ENCODE measurements around the gene ST6GALNAC4. TPM values are rescaled to one million over a fixed set of nuclear protein-coding genes. Genes with fewer than 3 reads are reported as not detected.

ST6GALNAC4 gene
- total RNA-seq, 1 experiment from 2014 or later: 7.4 TPM

DNA sequence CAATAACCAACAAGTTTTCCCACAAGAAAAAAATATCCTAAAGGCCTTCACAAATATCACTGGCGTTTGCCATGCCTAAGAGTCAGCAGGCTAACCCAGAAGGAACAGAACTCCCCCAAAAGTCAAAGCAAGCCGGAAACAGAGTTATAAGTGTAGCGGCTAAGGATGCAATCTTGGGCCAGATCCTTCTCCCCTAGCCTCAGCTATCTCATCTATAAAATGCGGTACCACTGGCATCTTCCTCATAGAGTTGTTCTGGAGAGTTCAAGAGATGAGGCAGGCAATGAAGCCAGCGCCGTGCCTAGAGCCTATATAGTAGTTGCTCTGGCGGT is 20.2 kb upstream of the ST6GALNAC4 start:
- in situ Hi-C loops (cut with HindIII; ENCODE audit: low pct_unique_long_range_greater_than_20kb, low sequenced_read_pairs): no loop called here

DNA sequence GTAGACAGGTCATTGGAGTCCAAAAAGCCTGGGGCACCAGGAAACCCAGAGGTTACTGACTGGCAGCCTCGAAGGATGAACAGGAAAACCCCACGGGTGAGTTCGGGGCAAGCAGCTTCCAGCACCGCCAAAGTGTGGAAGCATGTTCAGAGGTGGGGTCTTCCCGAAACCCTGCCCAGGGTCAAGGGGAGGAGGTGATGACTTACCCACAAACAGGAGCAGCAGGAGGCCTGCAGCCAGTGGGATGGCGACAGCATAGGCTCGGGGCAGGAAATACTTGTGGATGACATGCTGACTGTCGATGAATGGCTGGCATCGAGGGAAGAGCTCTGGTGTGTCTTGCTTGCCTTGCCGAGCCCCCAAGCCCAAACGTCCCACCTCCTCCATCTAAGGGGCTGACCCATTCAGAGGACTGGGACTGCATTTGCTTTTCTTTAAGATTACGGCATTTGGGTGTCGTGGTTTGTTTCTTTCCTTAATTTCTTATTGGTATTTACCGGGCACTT is 19.6 kb upstream of the ST6GALNAC4 start:
- DNase-seq (ENCODE audit: low read depth, low spot score): no peak
- in situ Hi-C loops (cut with HindIII; ENCODE audit: low pct_unique_long_range_greater_than_20kb, low sequenced_read_pairs): no loop called here

More for the DNA sequence above, 20.2 kb upstream of the ST6GALNAC4 start:
- no peak for DNase-seq (ENCODE audit: low read depth, low spot score)

DNA sequence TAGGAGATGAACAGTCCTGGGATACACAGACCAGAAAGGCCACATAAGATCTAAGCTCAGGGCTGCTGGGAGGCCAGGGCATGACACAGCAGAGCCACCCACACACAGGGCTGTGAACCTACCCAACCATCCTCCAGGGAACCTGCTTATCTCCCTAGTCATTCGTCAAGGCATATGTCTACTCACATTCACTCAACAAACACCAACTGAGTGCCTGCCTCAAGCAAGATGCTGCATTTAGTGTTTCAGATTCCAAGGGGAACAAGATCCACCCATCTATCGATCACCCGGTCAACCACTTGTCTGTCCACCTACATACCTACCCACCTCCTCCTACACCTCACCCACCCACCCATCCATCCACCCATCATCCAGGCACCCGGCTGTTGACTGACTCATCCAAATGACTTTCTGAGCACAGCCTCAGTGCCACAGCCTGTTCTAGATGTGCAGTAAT is 19.0 kb upstream of the ST6GALNAC4 start:
- in situ Hi-C loops (cut with HindIII; ENCODE audit: low pct_unique_long_range_greater_than_20kb, low sequenced_read_pairs): no loop called here

DNA sequence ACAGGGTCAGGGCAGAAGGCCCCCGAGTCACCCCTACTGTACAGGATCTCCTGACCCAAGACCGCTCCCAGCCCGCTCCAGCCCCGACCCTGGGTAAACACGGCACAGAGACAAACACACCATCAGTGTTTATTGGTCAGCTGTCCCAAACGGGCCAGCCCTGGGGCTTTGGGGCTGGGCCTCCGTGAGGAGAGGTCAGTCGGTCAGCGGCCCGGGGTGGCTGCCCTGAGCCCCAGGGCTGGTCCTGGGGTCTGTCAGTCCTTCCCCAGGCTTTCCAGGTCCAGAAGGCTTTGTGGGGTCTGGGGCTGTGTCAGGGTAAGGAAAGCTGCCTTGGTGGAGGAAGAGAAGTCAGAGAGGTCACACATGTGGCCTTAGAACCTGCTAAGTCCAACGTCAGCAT is 18.1 kb upstream of the ST6GALNAC4 start:
- DNase-seq (ENCODE audit: low read depth, low spot score): no peak
- in situ Hi-C loops (cut with HindIII; ENCODE audit: low pct_unique_long_range_greater_than_20kb, low sequenced_read_pairs): no loop called here

More for the DNA sequence above, 19.0 kb upstream of the ST6GALNAC4 start:
- no peak for DNase-seq (ENCODE audit: low read depth, low spot score)

DNA sequence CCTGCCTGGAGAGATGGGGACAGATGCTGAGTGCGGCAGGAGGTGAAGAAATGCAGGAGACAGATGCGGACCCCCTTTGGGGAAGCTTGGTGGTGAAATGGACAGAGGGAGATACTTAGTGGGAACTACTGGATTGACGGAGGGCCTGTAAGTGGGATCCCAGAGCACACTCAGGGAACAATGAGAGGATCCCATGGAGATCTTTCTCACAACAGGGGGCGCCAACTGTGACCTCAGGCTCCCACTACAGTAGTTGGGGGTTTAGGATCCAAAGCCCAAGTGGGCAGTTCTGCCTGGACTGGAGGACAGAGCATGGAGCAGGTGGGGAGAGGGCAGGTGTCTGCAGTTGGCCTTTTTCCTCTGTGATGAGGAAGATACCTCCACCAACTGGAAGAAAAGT is 17.4 kb upstream of the ST6GALNAC4 start:
- DNase-seq (ENCODE audit: low read depth, low spot score): no peak
- in situ Hi-C loops (cut with HindIII; ENCODE audit: low pct_unique_long_range_greater_than_20kb, low sequenced_read_pairs): no loop called here

DNA sequence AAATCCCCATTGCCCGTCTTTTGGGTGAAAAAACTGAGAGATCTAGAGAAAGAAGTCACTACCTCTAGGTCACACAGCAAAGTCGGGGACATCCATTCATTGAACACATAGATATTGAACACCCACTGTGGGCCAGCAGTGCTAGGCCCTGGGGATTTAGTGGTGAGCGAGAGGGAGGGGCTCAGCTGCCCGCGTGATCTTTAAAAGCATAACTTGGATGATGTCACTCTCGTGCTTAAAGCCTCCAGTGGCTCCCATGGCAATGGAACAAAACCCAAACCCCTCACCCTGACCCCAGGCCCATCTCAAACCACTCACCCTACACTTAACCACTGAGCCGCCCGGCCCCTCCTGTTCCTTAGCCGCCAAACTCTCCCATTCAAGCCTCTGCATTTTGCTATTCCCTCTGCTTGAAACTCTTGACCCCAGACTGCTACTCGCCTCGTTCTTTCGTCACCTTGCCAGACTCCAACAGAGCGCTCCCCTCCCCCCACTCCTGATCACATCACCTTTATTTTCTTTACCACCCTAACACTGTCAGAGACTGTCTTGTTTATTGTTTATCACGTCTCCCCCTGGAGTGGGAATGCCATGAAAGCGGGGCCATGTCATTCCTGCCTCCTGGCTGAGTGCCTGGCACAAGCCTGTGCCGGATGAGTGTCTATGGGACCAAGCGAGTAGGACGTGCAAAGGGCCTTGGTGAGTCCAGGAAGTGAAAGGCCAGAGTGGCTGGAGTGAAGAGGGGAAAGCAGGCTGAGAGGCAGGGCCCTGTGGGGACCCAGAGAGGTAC is 14.4 kb upstream of the ST6GALNAC4 start:
- peak; percentile 62 for DNase-seq (ENCODE audit: low read depth, low spot score)
- in situ Hi-C loops (cut with HindIII; ENCODE audit: low pct_unique_long_range_greater_than_20kb, low sequenced_read_pairs): no loop called here

DNA sequence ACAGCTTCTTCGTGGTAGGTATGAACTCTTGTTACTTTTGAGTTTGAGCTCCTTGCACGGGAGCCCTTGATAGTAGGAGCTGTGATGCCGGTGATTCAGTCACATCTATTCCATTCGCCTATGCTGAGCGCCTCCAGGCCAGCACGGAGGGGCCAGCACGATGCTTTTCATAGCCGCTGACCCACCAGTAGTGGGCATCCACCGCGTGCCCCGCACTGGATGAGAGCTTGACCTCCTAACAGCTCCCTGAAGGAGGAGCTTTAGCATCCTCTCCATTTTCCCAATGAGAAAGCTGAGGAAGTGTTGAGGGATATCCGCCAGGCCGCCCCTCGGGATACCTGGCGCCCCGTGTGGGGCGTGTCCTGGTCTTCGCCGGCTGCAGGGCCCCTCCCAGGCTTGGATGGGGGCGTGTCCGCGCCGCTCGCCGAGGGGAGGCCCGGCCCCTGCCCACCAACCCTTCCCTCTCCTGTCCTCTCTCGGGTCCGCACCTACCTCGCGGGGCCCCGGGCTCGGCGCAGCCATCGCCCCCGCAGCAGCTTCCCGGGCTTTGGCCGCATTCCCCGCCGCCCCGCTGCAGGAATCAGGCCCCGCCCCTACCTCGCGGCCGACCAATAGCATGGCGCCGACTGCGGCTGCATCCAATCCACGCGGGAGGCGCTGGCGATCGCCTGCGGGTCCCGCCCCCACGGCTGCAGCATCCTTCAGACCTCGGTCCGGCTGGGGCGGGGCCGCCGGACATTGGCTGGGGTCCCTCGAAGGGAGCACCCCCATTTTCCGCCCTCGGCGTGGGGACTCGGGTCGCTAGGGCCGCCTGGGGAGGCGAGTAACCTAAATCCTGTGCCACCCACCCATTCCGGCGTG is 13.6 kb upstream of the ST6GALNAC4 start, which contains the start of gene PIP5KL1:
PIP5KL1 (minus strand) TSS at position 547 of the 861 bp plus-strand sequence; CDS start at position 522, 25 bp downstream.
- in situ Hi-C loops (cut with HindIII; ENCODE audit: low pct_unique_long_range_greater_than_20kb, low sequenced_read_pairs): no loop called here
- DNase-seq (ENCODE audit: low read depth, low spot score): peak; percentile 84

DNA sequence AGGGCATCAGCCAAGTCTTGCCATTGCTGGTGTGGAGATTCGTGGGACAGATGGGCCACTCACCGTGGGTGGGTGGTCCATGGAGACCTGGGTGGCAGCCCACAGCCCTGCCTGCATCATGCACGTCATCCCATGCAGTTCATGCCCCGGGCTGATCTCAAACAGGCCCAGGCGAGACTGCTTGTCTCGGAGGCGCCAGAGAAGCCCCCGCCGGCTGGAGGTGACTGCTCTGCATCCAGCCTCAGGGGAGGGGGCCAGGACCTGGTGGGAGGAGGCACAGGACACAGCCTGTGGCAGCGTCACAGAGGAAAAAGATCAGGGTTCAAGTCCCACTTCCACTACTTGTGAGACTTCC is 12.8 kb upstream of the ST6GALNAC4 start:
- in situ Hi-C loops (cut with HindIII; ENCODE audit: low pct_unique_long_range_greater_than_20kb, low sequenced_read_pairs): no loop called here
- no peak for DNase-seq (ENCODE audit: low read depth, low spot score)

DNA sequence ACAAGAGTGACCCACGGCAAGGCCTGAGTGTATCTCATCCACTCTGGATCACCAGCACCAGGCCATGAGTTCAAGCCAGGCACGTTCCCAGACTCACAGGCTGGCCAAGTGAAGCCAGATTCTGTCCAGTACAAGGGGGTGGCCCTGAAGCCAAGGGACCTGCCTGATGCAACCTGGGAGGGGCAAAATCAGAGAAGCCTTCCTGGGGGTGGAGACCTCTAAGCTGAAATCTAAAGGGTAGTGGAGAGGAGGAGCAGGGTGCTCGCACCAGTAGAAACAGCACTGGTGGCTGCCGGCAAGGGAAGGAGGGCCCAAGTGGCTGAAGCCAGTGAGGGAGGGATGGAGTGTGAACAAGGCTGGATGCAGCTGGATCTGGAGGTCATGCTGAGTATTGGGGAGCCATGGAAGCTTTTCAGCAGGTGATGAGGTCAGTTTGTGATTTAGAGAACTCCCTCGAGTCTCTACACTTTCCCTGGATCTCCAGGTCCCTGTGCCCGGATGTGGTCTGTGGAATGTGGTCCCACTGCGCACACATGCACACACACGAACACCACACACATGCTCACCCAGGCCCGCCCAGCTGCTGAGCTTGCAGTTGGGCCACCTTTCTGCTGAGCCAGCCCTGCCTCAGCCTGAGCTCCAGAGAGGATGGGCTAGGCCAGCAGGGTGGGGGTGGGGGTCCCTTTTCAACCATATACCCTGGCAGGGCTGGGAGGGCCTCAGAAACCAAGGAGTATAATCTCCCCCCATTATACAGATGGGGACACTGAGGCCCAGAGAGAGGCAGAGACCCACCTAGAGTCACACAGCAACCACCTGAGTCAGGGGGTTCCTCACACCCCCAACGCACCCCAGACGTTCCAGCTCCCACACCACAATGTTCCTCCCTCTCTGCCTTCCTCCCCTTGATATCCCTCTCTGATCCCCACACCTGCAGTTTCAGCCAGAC is 12.1 kb upstream of the ST6GALNAC4 start:
- in situ Hi-C loops (cut with HindIII; ENCODE audit: low pct_unique_long_range_greater_than_20kb, low sequenced_read_pairs): no loop called here
- no peak for DNase-seq (ENCODE audit: low read depth, low spot score)

DNA sequence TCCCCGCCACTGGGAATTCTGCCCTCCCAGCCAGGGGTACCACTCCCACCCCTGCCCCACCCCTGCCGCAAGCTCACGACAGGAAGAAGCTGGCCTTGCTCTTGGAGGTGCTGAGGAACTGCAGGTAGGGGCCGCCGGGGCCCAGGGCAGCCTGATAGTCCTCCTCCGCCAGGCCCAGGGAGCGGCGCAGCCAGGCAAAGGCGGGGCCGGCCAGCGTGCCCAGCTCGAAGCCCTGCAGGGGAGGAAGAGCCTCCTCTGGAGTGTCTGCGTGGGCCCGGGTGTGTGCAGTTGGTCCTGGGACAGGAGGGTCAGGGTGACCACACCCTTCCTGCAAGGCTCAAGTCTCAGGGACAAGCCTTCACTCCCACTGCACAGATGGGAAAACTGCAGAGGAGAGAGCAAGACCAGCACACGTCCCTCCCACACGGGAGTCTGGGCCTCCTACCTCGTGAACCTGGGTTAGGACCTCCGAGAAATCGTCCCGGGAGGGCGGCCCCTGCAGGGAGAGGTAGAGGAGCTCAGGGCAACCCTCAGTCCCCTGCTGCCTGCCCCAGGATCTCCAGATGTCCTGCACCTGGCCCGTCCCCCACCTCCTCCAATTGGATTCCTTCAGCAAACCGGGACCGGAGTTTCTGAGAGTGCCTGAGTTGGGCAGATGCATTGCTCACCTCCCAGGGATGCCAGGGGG is 11.3 kb upstream of the ST6GALNAC4 start:
- no peak for DNase-seq (ENCODE audit: low read depth, low spot score)
- in situ Hi-C loops (cut with HindIII; ENCODE audit: low pct_unique_long_range_greater_than_20kb, low sequenced_read_pairs): no loop called here

DNA sequence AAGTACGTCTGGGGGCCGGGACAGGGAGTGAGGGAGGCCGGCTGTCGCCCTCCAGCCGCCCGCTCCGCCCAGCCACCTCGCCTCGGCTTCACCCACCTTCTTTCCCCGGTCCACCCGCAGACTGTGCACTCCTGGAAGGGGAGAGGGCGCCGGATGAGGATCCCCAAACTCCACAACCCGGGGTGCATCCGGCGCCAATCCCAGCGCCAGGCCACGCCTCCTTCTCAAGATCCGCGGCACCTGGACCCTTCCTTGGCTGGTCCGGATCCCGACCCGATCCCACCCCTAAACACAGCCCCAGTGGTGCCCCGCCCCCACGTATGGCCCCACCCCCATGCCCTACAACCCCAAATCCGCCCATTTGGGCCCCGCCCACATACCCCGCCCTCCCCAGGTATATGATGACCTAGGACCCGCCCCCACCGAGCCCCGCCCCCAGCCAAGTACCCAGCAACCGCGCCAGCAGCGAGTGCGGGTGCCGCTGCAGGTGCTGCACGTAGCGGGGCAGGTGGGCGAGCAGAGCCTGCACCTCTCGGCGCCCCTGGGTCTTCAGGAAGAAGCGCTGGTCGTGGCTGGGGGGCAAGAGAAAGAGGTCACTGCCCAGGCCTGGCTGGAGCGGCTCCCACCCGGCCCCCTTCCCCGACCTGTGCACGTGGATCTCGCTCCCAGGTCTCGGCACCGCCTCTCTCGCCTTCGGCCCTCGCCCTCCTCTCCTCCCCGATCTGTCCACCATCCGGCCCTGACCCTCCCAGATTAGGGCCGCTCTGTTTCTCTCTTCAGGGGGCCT is 10.6 kb upstream of the ST6GALNAC4 start:
- DNase-seq (ENCODE audit: low read depth, low spot score): no peak
- in situ Hi-C loops (cut with HindIII; ENCODE audit: low pct_unique_long_range_greater_than_20kb, low sequenced_read_pairs): no loop called here

DNA sequence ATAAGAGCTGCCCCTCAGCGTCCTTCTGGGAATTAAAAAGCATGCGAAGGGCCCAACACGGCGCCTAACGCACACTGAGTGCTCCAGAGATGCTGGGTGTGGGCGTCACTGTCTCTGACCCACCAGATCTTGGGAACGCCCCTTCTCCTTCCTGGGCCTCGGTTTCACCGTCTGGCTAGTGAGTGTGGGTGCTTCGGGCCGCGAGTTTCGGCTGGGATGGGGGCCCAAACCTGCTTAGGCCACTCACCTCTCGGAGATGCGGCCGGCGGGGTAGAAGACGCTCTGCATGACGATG is 10.0 kb upstream of the ST6GALNAC4 start:
- in situ Hi-C loops (cut with HindIII; ENCODE audit: low pct_unique_long_range_greater_than_20kb, low sequenced_read_pairs): no loop called here
- DNase-seq (ENCODE audit: low read depth, low spot score): no peak

DNA sequence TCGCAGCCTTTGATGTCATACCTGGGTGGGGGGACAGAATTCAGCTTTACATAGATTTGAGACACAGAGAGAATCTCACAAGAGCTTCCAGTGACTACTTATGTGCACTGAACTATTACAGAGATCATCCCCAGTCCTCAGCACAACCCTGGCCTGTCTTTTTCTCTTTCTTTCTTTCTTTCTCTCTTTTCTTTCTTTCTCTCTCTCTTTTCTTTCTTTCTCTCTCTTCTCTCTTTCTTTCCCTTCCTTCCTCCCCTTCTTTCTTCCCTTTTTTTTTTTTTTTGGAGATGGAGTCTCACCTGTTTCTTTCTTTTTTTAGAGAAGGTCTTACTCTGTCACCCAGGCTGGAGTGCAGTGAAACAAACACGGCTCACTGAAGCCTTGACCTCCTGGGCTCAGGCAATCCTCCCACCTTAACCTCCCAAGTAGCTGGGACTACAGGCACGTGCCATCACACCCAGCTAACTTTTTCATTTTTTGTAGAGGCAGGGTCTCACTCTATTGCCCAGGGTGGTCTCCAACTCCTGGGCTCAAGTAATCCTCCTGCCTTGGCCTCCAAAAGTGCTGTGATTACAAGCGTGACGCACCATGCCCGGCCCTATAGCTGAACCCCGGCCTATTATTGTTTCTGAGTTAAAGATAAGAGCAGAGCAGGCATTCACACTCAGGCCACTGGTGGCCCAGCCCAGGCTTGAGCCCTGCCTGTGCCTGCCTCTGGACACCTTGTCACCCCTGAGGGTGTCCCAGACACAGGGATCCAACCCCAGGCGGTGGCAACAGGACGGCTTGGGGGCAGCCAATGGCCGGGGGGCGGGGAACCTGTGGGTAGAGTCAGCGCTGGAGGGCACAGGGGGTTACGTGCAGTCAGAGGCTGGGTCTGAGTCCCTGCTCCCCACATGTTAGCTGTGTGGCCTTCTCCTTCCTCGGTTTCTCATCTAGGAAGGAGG is 9.4 kb upstream of the ST6GALNAC4 start:
- in situ Hi-C loops (cut with HindIII; ENCODE audit: low pct_unique_long_range_greater_than_20kb, low sequenced_read_pairs): no loop called here
- no peak for DNase-seq (ENCODE audit: low read depth, low spot score)

DNA sequence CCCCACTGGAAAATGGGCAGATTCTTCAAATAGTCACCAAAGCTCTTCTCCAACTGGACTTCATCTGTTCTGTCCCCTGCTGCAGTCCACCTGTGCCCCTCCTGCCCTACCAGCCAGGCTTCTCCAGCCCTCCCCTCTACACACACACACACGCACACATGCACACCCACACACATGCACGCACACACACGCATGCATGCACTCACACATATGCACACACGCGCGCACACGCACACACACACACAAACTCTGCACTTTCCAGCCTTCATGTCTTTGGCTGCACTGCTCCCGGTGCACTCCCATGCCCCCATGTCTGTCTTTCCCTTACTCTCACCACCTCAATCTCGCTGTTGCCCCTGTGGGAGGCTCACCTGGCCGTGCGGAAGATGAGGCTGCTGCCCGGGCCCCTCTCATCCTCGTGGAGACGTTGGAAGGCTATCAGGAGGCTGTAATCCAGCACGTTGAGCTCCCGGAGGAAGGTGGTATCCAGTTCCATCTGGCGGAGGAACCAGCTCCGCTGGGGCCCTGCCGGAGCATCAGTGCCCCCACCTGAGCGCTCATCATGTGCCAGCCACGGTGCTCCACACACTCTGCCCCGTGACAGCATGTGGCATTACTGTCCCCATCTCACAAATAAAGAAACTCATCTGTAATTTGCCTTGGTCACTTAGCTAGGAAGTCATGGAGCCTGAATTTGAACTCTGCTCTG is 8.0 kb upstream of the ST6GALNAC4 start:
- in situ Hi-C loops (cut with HindIII; ENCODE audit: low pct_unique_long_range_greater_than_20kb, low sequenced_read_pairs): no loop called here
- DNase-seq (ENCODE audit: low read depth, low spot score): no peak

DNA sequence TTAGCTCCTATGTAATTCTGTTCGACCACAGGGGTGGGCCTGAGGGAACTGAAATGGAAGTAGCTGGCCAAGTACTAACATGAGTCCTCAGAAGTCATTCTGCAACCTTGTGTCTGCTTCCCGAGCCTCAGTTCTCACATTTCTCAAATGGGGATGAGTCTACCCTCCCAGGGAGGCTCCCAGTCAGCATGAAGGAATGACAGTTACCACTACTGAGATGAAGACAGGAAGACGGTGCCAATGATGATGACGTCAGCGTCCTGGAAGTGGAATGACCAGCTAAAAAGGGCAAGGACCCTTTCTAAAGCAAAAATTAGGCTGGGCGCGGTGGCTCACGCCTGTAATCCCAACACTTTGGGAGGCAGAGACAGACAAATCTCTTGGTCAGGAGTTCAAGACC is 6.9 kb upstream of the ST6GALNAC4 start:
- in situ Hi-C loops (cut with HindIII; ENCODE audit: low pct_unique_long_range_greater_than_20kb, low sequenced_read_pairs): no loop called here
- no peak for DNase-seq (ENCODE audit: low read depth, low spot score)
